Inflammatory macrophage treated with lipopolysaccharide for 1 hour (primary cell): ENCODE results near the gene CFP.
"Not testable (repeated sequence)": the region's sequence is repeated elsewhere in the genome, so short reads cannot be mapped to it uniquely, and the experiment has no call there.

Source experiments
- DNase-seq, 2 donors: peaks; one replicate each; pipeline ENCODE4 v3.0.0-alpha.2; 2020 to 2022

CFP gene

DNA sequence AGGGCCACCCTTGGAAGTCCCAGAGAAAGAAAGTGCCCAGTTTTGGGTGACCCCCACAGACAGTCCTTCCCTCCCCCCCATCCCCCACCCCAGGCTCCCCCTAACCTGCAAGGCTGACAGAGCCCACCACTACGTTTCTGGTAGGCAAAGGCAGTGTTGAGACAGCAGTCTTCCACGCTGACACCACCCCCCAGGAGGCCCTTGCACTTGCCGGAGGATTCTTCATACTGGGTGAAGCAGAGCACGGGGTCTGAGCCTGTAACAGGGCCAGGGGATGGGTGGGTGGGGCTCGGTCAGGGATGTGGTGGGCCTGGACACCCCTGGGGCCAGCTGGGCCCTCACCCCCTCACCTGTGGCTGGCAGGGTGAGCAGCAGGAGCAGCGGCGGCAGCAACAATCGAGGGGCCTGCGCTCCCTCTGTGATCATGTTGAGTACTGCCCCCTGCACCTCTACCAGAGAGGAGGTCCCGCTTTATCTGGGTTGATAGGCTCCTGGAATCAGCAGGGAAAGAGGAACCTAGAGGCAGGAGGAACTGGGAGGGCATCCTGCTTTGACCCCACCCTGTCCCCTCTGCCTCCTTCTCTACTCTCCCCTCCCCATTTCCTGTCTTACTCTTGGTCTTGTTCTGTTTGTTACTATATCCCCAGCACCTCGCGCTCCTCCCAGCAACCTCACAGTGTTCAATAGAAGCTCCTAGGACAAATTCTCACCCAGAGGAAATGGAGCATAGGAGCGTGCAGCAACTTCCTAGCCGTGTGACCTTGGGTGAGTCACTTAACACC is at the start of gene CFP:
Gene CFP, minus strand, starts transcription at position 512 of the 782 bp plus-strand sequence. Its CDS starts 86 bp downstream, at position 426.
- DNase-seq = no peak

DNA sequence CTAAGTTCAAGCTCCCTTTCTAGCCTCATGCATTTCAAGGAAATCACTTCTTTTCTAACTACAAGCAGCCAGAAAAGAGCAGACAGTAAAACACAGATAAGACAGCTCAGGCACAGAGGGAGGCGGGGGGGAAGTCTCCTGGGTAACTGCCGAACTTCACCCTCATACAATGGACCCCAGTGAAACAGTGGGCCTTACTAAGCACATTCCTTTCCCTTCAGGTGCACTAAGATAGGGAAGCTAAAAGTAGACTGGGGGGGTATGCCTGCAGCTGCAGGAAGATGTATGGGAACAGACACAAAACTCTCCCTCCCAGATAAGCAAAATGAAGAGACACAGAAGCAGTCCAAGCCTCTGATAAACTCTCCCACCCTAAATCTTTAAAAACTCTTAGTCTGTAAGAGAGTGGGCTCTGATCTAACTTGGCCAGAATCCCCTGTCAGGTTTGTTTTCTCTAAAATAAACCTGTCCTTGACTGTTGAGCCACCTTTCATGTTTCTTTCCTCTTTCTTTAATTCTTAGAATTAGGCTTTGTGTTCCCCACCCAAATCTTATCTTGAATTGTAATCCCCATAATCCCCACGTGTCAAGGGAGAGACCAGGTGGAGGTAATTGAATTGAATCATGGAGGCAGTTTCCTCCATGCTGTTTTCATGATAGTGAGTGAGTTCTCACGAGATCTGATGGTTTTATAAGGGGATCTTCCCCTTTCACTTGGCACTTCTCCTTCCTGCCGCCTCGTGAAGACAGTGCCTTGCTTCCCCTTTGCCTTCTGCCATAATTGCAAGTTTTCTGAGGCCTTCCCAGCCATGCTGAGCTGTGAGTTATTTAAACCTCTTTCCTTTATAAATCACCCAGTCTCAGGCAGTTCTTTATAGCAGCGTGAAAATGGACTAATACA is 46.5 kb upstream of the CFP start:
- peak; percentile 35 to 52 for DNase-seq

DNA sequence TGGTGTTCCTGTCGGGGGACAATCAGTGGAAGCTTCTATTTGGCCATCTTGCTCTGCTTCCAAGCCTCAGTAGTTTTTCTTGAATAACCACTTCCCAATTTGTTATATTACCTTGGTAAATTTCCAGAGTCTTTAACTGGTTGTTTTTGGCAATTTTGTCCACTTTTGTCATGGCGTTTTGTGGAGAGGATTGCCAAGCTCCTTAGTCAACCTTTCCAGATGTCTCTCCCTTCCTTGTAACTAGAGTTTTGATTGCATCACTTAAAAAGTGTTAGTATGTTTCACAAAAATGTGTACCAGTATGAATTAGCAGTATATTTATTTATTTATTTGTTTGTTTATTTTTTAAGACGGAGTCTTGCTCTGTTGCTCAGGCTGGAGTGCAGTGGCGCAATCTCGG is 45.0 kb upstream of the CFP start:
- DNase-seq = no peak

DNA sequence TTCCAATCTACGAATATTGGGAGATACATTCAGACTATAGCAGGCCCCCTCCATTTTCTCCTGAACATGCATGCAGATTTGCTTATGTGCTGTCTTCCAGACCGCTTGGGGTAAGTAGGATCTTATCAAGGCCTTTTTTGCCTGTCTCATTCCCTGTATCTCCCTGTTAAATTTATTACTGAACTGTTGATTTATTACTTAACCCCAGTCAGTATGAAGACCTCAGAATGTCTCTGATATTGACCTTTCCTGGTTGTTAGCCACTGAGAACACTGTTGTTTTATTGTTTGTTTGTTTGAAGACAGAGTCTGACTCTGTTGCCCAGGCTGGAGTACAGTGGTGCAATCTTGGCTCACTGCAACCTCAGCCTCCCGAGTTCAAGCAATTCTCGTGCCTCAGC is 36.1 kb upstream of the CFP start:
- DNase-seq = not testable (repeated sequence)

DNA sequence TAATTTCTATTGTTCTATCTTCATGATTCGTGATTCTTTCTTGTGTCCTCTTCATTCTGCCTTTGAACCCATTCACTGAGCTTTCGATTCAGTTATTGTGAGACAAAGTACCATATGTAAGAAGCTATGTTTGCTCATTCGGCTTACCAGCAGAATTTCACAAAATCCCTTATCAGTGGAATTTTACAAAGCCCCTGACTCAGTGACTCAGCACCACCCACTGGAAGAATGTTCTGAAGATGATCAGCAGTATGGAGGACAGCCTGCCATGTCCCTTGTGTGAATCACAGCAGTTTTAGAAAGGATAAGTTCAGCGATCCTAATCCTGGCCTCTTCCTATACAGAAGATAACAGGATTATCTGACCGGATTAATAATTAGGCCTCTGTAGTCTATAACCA is 35.0 kb upstream of the CFP start:
- peak in 1 of 2 donors; percentile 9 for DNase-seq

DNA sequence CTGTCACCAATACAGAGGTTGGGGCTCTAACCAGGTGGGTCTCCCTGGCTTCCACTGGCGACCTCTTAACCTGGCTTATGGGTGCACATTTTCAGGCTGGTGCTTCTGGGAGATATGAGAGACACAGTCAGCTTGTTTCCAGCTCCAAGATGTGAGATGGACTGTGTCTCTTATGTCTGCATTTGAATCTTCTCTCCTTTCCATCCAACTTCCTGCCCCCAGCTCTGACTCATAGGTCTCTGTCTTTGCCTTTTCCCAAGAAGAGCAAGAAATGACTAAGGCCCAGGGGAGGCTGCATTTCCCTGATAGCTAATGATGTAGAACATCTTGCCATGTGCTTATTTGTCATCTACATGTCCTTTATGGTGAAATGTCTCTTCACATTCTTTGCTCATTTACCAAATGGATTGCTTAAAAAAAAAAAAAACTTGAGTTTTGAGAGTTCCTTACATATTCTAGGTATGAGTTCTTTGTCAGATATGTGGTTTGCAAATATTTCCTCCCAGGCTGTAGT is 32.5 kb upstream of the CFP start:
- DNase-seq = peak; percentile 70 to 91

DNA sequence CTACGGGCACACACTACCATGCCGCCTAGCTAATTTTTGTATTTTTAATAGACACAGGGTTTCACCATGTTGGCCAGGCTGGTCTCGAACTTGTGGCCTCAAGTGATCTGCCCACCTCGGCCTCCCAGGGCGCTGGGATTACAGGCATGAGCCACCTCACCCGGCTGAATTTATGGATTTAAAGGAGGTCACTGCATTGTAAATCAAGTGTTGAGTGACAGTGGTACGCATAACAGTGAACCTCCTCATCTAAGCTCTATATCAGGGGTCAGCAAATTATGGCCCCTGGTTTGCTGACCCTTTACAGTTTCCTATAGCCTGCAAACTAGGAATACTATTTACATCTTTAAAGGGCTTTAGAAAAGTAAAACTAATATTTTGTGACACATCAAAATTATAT is 31.8 kb upstream of the CFP start:
- DNase-seq = no peak

DNA sequence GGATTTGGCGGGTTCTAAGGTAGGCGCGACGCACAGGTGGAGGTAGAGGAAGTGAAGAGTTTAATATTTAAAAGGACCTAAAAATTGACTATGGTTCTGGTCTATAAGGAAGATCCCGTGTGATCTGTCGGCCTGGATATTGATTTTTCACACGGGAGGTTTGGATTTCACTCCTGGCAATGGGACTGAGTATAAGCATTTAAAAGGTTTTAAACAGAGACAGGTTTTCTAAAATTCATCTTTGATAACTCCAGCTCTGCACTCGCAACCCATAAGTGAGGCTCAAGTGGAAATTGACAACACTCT is 29.6 kb upstream of the CFP start:
- DNase-seq = no peak

DNA sequence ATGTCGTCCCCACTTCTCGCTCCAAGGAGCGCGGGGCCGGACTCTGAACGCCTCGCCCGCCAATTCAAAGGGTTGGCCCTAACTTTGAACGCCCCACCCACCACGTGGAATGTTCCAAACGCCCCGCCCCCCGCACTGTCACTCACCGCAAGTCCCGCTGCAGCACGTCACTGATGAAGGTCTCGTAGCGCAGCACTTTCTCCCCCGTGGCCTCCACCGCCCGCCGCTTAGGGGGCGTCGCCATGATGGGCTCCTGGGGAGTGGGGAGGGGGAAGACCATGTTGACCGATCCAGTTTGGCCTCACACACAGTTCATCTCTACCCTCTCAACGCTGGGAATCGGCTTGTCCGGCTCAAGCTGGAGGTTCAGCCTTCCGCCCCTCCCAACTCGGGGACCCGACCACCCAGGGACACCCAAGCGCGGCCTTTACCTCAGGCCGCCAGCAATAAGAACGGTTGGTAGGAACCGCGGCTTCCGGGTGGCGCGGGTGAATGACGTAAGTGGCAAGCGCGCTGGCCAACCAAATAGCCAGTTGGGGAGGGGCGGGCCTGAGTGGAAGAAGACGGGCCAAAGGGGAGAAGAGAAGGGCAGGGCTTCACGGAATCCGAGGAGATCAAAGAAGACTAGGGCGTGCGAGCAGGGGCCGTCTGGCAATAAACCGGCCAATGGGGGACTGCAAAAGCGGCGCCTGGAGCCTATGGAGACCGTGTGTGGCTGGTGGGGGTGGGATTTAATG is 29.1 kb upstream of the CFP start, which contains the start of gene UXT:
Gene UXT, minus strand, starts transcription at position 497 of the 737 bp plus-strand sequence. Its CDS starts 253 bp downstream, at position 244.
- DNase-seq = peak; percentile 84 to 91

DNA sequence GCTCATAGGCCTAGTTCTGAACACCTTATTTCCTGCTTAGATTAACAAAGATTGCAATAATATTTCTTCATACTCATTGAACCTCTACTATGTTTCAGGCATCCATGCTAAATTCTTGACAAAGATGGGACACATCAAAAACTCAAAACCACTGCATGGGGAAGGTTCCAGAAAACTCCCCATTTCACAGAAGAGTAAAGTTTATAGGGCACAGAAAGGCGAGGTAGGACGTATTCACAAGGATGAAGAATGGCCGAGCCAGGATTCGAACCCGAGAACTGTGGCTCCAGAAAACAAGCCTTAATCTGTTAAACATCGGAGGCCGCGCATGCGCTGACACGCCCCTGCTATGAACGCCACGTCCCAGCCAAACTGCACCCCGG is 28.6 kb upstream of the CFP start:
- DNase-seq = peak in 1 of 2 donors; percentile 91

DNA sequence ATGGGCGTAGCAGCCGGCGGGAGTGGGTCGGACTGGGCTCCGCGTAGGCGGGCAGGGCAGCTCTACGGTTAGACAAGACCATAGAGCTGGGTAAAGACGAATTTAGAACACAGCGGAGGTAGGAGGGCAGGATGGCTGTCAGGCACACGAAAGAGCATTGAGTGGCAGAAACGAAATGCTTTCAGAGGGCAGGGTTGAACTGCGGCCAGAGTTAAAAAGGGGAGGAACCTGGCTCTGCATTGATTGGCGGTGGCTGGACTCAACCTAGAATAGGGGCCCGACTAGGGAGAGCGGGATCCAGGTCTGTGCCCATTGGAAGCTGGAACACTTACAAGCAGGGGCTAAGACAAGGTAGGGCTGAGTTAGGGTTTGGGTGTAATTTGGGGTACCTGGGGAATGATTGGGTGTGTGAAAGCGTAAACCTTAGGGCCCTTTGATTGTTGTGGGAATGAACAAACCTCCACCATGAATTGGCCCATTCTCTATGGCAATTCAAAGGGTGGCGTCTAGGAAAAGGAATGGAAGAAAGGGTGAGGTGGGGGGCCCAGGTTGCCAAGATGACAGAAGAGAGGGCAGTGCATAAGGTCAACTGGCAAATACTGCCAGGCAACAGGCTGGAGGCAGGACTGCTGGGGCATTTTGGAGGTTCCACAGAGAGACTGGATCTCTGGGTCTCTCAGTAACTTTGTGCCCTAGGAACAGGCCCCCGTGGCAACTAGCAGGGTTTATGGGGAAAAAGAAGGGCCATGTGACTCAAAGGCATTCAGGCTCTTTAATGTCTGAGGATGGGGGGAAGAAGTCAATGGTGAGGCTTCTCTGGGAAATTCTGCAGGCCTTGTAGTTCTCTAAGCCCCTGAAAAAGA is 21.5 kb upstream of the CFP start:
- no peak for DNase-seq

DNA sequence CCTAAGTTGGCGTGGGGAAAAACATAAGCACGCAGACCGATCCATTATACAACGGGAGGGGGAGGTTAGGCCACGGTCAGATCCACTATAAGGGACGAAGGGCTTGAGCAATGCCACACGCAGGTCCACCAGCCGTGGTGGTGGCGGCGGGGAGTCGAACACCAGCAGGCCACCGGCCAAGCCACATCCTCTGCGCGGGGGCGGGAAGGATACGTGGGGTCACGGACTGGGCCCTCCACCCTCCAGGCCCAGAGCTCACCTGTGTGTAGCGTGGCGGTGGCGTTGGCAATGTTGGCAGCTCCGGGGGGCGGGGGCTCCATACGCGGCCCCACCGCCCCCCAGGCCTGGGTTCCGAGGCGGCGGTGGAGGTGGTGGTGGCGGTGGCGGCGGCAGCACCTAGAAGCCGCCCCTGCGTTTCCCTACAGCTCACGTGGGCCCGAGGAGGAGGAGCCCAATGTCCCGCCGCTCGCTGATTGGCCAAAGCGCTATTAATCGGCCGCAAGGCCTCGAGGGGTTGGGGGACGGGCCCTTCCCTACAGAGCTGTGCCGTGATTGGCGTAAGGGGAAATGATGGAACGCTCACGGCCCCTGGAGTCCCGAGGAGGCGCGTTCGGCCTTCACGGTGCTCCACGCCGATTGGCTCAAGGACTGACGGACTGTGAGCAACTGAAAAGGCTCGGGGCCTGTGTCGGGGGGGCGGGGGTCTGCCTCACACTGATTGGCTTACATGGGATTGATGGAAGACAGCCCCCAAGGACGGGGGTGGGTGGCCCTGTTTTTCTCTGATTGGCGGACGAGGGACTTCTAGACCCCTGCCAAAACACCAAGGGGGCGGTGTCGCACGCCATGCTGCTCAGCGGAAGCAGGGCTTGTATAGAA is 20.7 kb upstream of the CFP start, which contains the start of gene ELK1:
Gene ELK1, minus strand, starts transcription at position 400 of the 879 bp plus-strand sequence. CDS start 9,122 bp downstream, outside the sequence.
- DNase-seq = peak; percentile 88 to 93

DNA sequence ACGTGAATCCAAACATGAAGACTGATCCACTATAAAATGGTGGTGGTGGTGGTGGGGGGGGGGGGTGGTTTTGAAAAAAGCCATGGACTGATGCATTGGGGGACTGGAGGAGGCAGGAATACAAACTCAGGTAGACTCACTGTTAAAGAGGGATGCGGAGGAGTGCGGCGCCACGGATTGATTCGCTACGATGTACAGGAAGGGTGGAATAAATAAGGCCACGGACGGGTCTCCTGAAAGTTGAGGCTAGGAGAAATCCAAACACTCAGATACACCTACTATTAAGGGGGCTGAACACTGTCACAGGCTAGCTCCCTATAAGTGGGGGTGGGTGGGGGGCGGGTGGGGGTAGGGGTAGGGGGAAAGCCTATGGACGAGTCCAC is 20.0 kb upstream of the CFP start:
- DNase-seq = no peak

DNA sequence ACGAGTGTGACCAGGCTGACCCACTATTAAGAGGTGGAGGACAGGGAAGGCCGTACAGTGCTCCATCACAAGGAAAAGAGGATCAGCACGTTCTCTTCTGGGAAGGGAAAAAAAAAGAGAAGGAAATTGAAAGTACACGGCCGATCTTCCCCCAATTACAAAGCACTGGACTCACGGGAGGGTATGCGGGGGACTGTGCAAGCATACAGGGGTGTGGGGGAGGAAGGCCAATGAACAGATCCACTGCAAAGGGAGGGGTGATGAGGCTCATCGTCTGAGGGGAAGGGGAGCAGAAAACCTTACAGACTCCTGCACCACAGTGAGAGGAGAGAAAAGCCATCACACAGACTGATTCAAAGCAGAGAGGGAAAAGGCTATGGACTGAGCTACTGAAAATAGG is 19.5 kb upstream of the CFP start:
- DNase-seq = no peak

DNA sequence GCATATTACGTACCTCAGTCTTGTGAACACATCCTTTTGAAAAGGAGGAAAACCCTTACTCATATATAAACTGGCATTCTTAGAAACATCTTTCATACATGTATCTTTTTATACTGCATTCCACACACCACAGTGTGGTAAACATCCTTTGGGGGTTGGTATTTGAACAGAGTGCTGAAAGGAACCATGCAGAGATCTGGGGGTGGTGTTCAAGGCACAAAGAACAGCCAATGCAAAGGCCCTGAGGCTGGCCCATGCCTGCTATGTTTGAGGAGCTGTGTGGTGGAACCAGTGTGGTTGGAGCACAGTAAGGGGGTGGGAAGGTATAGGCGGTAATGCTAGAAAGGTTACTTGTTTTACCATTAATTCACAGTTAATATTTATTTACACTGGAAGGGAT is 18.6 kb upstream of the CFP start:
- no peak for DNase-seq

DNA sequence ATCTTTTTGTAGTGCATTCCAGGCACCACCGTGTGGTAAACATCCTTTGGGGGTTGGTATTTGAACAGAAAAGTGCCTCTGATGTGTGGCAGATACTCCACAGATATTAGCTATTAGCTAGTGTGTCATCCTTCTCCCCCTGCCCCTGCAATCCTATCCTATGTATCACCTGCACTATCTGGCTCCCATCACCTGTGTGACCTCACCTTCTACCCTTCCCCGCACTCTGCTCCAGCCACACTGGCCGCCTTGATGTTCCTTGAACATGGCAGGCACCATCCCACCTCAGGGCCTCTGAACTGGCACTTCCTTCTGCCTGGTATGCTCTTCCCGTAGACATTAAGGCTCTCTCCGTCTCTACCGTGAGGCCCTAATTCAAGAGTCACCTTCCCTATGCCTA is 16.9 kb upstream of the CFP start:
- DNase-seq = no peak

DNA sequence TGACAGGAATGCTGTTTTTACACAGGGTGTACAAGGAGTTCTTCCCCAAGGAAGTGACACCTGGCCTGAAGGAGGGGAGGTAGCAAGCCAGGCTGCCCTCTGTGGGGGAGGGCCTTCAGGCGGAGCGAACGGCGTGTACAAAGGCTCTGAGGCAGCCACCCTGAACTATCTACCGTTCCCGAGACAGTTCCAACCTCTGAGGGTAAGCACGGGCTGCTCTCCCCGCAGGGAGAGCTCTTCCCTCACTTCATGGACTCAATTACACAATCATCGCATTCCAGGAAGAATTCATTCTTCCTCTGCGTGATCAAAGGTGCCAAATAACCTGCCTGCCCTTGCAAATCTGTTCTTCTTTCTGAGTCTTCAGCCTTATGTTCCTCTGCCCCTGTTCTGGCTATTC is 15.8 kb upstream of the CFP start:
- no peak for DNase-seq

DNA sequence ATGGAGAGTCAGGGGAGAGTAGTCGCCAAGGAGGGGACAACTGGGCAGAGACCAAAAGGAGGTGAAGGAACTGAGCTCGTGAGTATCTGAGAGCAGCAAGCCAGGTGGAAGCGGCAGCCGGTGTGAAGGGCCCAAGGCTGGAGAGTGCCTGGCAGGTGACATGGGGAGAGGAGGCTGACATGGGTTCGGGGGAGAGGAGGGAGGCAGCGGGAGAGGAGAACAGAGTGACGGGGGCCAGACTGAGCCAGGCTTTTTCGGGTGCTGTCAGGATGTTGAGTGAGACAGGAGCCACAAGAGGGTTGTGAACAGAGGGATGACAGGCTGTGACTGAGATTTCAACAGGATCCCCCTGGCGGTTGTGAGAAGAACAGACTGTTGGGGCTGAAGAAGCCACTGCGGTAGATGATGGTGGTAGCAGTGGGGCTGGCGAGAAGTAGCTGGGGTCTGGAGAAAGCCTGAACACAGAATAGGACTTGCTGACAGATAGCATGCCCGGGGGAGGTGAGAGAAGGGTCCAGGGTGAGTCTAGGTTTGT is 14.9 kb upstream of the CFP start:
- no peak for DNase-seq

DNA sequence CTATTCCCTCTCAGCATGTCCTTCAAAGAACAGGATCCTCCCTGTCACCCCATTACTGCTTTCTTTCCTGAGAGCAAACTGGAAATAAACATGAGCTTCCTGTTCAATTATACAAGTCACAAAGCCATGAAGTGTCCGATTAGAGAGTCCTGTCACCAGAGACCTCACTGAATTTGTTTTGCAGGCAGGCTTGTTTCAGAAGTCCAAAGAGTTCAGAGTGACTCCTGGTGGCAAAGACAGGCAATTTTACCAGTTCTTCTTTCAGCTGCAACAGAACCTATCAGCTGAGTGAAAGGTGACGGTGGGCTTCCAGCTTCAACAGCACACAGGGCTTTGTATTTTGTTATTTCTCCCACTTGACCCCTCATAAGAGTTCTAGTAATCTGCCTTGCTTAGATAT is 14.2 kb upstream of the CFP start:
- DNase-seq = peak in 1 of 2 donors; percentile 30

DNA sequence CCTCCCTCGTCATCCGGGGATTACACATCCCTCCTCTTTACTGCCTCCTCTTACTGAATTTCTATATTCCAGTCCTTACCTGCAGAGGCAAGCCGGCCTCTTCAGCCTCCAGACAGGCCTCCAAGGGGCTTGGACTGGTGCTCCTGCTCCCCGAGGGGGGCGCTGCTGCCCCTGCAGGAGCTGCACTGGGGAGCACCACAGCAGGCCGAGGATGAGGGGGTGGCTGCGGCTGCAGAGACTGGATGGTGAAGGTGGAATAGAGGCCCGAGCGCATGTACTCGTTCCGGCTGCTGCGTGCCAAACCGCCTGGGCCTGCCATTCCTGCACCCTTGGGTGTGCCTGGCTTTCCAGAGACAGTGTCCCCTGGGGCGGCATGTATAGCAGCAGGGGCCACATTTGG is 9.1 kb upstream of the CFP start:
- no peak for DNase-seq
